HG03066 (cell line): ENCODE results near the gene NKG7.

Experiments used
- ATAC-seq: cut with Tn5 transposase; IDR thresholded peaks from one replicate; pipeline ENCODE4 v1.9.1; 2021; ENCODE audit warnings: low read depth; ENCODE audit not compliant: unreplicated experiment

NKG7 gene

DNA sequence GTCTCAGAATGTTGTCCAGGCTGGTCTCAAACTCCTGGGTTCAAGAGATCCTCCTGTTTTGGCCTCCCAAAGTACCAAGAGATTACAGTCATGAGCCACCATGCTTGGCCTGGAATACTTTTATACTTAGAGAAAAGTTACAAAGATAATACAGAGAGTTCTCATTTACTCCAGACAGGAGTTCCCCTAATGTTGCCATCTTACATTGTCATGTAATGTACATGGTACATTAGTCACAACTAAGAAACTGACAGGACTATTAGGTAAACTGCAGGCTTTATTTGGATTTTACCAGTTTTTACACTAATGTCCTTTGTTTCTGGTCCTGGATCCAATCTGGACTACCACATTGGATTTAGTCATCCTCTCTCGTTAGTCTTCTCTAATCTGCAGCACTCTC lies 20.2 kb upstream of the NKG7 start:
- no peak for ATAC-seq

- no peak for ATAC-seq
Measured at GRCh38 chr19:51391073-51391611, 18.7 kb upstream of the NKG7 start.

DNA sequence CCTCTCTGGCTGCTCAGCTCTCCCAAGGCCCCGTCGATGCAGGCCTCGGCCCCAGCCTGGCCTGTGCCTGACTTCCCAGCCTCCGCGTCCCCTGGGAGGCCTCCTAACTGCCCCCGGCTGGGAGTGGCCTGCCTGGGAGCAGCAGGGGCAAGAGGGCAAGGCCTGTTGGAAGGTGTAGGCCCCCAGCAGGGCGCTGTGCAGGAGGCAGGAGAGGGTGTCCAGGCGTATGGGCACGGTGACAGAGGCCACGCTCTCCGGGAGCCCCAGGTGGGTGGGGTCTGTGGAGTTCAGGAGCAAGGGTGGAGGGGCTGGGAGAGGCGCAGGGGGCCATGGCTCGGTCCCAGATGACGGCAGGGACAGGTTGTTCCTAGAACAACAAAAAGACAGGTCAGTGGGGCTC lies 16.7 kb upstream of the NKG7 start:
- ATAC-seq = no peak

DNA sequence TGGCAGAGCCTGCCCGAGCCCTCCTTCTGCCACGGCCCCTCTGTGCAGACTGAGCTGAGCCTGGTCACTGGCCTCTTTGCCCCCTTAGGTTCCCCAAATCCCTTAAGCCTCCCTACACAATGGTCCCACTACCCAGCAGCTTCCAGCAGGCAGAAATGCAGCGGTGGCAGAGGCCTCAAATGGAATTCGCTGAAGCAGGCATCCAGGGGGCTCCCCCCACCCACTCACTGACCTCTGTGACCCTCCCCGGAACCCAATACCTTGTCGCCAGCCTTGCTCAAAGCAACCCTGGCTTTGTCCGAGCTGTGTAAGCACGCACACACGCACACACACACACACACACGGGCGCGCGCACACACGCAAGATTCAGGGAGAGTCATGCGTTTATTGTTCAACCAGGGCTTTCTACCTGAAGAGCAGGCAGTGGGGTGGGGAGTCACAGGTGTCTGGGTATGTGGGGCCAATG lies 15.5 kb upstream of the NKG7 start, which contains the start of gene LIM2:
Gene LIM2 (minus strand): TSS at position 51 of the 466 bp plus-strand sequence. CDS start 531 bp downstream, outside the sequence.
- no peak for ATAC-seq

DNA sequence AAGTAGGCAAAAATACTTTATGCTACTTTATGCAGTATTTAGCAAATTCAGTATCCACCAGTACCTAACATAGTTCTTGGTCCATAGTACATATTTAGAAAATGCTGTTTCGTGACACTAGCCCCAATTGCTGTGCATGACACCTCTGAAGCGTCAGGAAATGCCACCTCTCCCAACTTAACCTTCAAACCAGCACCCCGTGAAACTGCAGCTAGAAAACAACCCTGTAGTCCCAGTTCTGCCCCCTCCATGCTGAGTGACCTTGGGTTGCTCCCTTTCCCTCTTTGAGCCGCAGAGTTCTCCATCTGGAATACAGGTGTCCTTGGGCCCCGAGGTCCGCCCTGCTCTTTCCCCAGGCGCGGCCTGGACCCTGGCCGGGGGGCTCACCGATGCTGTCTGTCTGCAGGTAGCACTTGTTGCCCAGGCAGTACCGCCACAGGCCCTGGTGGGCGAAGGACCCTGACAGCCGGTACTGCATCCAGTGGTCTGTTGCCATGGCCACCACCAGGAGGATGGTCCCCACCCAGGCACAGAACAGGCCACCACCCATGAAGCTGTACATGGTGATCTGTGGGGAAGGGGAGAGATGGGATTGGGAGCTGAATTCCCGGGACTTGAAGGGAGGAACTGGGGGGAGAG lies 14.5 kb upstream of the NKG7 start:
- no peak for ATAC-seq

DNA sequence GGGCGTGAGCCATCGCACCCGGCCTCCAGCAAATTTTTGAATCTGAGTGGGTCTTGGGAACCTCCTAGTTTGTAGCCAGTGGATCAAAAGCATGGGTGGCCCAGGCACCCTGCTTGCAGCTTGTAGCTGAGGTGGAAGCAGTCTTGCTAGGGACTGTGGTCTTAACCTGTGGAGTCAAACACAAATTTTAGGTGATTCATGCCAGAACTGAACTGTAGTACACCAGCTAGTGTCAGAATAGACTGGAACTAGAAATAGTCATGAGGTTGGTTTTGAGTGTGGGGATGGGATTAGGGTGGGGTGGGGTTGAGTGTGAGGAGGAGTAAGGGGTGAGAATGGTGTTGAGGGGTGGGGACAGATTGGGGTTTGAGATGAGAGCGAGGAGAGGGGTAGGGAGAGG lies 9.6 kb upstream of the NKG7 start:
- ATAC-seq = no peak

DNA sequence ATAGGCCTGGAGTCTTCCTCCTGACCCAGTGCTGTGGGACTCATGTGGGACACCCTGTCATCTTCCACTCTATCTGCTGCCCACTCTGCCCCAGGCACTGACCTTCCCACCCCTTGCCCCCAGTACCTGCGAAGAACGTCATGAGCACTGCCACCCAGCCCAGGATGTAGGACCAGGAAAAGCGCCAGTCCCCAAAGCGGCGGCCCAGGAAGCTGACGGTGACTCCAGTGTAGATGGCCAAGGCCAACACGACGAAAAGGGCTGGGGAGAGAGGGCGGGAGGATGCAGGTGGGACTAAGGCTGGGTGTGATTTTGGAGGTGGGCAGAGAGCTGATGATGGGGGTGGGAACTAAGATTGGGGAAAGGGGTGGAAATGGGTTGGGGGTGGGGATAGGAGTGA lies 7.9 kb upstream of the NKG7 start:
- ATAC-seq = no peak

- ATAC-seq = no peak
Measured at GRCh38 chr19:51377422-51377821, 5.0 kb upstream of the NKG7 start.

GRCh38 chr19:51375504-51376221 lies 3.2 kb upstream of the NKG7 start:
- ATAC-seq = no peak

DNA sequence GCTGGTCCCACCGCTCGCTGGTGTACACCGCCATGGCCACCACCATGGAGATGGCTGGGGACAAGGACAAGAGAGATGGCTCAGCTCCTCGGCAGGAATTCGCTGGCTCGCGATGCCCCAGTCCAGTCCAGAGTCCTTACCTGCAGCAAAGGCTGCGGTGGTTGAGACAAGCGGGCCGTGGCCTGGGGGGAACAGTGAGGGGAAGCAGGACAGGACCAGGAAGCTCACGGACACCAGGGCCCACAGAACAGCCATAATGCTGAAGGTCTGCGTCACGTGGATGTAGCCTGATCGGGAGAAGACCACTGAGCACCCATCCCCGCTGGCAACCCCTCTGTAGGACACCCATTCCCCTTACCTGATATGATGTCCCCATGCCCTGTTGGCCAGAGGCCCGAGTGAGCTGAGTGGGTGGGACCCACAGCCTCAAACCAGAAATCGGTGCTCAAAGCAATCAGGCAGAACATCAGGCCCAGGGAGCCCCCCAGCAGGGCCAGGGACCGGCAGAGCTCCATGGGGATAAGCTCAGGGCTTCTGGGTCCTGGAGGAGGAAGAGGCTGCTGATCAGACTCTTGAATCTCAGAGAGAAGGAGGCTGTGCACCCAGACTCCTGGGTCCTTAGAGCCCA lies 319 bp downstream of the NKG7 start:
- ATAC-seq = no peak

GRCh38 chr19:51371186-51371690 lies 1.2 kb downstream of the NKG7 start:
- no peak for ATAC-seq

DNA sequence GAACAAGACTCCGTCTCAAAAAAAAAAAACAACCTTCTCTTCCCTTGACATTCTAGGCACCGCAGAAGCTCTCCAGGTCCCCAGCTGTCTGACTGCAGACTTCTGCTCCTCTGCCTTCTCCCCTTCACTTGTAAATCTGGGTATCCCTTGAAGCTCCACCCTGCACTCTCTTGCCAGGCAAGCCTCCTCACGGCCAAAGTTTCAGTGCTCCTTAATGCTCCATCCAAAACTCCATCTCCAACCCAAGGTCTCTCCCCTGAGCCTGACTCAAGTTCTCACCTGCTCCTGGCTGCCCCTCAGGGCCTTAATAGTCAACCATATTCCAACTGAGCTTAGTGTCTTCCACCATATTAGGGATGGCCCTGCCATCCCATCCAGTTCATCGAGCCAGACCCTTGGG lies 2.2 kb downstream of the NKG7 start:
- ATAC-seq = no peak

DNA sequence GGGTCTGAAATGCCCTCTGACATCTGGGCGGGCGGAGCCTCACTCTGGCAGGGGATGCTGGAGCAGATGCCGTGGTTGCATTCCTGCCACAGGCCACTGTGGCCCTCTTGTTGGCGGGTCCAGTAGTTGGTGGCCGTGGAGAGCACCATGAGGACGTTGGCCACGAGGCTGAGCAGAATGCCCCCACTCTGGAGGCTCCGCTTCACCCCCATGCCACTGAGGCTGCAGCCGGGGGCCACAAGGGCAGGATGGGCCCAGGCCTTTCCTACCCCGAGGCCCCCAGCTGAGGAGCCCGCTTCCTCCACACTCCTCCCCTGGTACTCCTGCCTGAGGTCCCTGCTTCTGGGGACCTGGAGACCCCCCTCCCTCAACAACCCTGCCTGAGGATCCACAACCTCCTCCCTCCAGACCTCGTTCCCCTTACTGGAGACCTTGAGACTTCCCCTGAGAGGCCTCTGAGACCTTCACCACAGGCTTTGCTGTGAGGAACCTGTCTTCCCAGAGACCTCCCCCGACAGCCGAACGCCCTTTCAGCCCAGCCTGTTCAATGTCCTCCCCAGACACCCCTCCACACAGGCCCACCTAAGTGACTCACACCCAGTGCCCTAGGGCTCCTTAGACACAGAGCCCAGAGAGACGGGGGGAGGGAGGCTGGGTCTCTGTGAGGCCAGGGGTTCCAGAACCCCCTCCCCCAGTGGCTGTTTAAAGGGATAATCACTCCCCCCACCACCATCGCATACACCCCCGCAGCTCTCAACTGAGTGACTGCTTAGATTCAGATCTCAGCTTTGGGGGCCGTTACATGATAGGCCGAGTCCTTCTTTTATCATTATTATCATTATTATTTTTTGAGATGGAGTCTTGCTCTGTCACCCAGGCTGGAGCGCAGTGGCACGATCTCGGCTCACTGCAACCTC lies 3.8 kb downstream of the NKG7 start, which contains the start of gene CLDND2:
Gene CLDND2 (minus strand): TSS at position 638 of the 917 bp plus-strand sequence. CDS start 426 bp downstream, at position 212.
- ATAC-seq = no peak

DNA sequence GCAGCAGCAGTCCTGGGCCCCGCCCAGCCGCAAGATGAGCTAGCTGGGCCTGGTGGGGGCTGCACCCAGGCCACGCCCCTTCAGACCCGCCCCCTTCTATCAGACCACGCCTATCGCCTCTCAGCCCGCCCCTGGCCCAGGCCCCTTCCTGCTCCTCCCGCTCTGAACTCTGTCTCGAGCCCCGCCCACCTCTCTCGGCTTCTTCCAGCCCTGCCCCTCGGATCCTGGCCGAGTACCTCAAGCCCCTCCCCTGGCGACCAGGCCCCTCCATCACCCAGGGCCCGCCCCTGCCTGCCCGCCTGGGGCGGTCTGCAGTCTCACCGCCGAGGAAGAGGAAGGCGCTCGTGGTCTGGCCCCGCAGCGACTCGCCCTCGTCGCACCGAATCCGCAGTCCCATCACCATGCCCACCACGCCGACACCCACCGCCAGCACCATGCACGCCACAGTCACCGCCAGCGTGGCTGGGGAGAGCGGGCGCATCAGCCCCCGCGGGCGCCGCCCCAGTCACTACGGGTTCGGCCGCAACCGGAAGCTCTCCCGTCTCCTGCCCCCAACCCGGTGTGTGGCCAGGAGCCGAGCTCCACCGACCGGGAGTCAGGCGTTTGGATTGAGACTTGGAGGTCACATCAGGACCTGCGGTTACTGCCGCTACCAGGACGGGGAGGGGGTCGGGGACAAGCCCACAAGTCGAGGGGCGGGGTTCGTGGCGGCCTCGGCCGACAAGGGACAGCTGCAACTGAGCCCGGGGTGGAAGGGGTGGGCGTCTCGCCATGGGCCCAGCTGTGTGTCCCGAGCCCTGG lies 4.7 kb downstream of the NKG7 start:
- ATAC-seq = peak; percentile 78

GRCh38 chr19:51367255-51367564 lies 5.2 kb downstream of the NKG7 start:
- ATAC-seq = peak; percentile 3

DNA sequence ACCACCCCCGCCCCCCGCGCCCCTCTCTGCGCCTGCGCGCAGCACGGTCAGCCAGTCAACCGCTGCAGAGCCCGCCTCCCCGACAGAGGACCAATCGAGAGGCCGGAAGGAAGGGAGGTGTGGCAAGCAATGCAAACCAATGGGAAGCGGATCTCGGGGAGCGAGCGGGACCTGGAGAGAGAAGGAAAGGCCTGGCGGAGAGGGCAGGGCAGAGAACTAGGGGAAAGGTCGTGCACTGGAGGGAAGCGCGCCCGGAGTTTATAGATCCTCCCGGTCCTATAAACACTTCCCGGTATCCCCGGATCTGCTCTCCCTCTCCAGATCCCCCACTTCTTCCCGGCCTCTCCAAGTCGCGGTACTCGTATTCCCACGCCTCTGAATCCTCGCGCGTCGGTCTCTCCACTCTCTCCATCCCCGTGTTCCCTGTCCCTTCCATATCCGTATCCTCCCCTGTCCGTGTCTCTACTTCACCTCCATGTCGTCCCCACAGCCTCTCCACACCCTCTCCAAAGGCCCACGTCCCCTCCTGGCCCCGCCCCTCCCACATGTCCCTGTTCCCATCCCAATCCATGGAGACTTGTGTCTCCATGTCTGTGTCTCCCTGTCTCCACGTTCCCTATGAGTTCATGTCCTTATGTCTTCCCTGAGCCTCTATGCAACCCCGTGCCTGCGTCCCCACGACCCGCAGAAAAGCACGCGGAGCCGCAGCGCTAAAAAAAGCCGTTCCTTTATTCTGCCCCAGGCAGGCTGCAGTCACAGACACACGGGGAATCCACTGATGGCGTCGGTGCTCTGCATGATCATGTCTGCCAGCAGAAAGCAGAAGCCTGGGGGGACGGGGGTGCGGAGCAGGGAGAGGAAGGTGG lies 5.8 kb downstream of the NKG7 start:
- peak; percentile 52 for ATAC-seq

- no peak for ATAC-seq
Measured at GRCh38 chr19:51365965-51366388, 6.5 kb downstream of the NKG7 start, which contains the start of gene ETFB. TSS of gene ETFB (minus strand) at chr19:51366388. CDS start at chr19:51366326, 62 bp downstream.

GRCh38 chr19:51365211-51365964 lies 7.1 kb downstream of the NKG7 start:
- no peak for ATAC-seq
